Vagina (tissue), 2 donors: ENCODE results near the gene GLB1L3. TPM values are rescaled to one million over a fixed set of nuclear protein-coding genes. Genes with fewer than 3 reads are reported as not detected.

Source experiments
- DNase-seq, 2 donors: peaks; one replicate each; pipeline ENCODE4 v3.0.0-alpha.2; 2017; ENCODE audit errors: extremely low spot score in 2 of 2
- H3K27ac ChIP-seq: fragments of 200-600 bp; sonication (generic); one replicate; pipeline ENCODE4 v1.5.1; 2019
- H3K27me3 ChIP-seq: fragments of 200-600 bp; sonication (generic); one replicate; pipeline ENCODE4 v1.5.1; 2019
- H3K36me3 ChIP-seq, 2 donors: fragments of 200-600 bp; sonication (generic); one replicate each; pipeline ENCODE4 v1.5.1; 2017 to 2019
- H3K4me1 ChIP-seq: fragments of 200-600 bp; sonication (generic); one replicate; pipeline ENCODE4 v1.5.1; 2019
- H3K4me3 ChIP-seq, 2 donors: fragments of 200-600 bp; sonication (generic); 1 replicate in 1 of 2; 2 replicates in 1 of 2; pipeline ENCODE4 v1.5.1; 2016 to 2019
- H3K9me3 ChIP-seq: fragments of 200-600 bp; sonication (generic); one replicate; pipeline ENCODE4 v1.5.1; 2019
- POLR2A ChIP-seq, 2 donors: fragments of 450-650 bp; IDR thresholded peaks; one replicate each; pipeline ENCODE4 v1.6.1; 2017; ENCODE audit warnings: antibody characterized with exemption in 2 of 2, mild to moderate bottlenecking in 2 of 2, moderate library complexity in 2 of 2
- POLR2AphosphoS5 ChIP-seq, 2 donors: sonication (generic); formaldehyde crosslinking; IDR thresholded peaks; one replicate each; pipeline ENCODE4 v1.9.0; 2017; ENCODE audit warnings: antibody characterized with exemption in 2 of 2, mild to moderate bottlenecking in 2 of 2, low read depth in 1 of 2; ENCODE audit not compliant: insufficient read depth in 1 of 2
- intact Hi-C: fragments of 100-400 bp; cut with DNase I; formaldehyde crosslinking; loops from one replicate; pipeline ENCODE4 v1.15.1; 2023
- total RNA-seq: library from RNA; depleted of rRNA; stranded (reverse); fragments of >200 nt; gene quantifications from one replicate; pipeline ENCODE4 v1.2.3, GENCODE V29; 2016
- TF ChIP-seq, protein P1 (sequence below), 3 experiments: fragments of 450-650 bp in 2 of 3; fragments of 200-600 bp in 1 of 3; sonication (generic) in 1 of 3; IDR thresholded peaks; one replicate each; pipeline ENCODE4 v1.5.1; 2017 to 2019; ENCODE audit warnings: antibody characterized with exemption in 3 of 3, mild to moderate bottlenecking in 2 of 3, moderate library complexity in 2 of 3

GLB1L3 gene
- total RNA-seq, 1 donor from 2014 or later, result 2.2 TPM

DNA sequence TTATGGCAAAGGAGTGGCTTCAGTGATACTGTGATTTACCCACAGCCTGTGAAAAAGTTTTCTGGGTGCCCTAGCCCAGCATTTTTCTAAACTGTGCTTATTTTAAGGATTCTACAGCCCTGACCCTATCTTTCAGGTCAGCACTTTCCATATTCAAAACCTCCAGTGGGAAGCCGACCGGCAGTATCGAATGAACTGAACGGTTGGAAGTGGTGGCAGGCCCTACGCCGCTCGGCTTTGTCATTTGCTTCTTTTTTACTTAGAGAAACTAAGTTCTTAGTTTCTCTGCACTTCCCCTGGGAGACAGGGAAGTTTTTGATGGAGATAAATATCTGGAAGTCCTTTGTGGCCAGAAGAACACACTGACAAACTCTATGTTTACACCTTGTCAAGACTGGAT lies 56.6 kb downstream of the GLB1L3 start:
- Histone ChIP-seq H3K27me3 (no peaks in the 10 kb centered on the region), H3K27ac (no peak overlapping the region), H3K4me3 (peak overlapping the region; percentile 52 to 91), H3K36me3 (no peaks in the 10 kb centered on the region), H3K4me1 (peaks cover 22% of the 10 kb centered on the region), H3K9me3 (no peaks in the 10 kb centered on the region)
- TF ChIP-seq POLR2AphosphoS5 (IDR thresholded peaks at IDR 0.05; ENCODE audit: insufficient read depth in 1 of 2, low read depth in 1 of 2) (no peak), POLR2A (IDR thresholded peaks at IDR 0.05) (no peak)
- TF ChIP-seq, protein P1, sequence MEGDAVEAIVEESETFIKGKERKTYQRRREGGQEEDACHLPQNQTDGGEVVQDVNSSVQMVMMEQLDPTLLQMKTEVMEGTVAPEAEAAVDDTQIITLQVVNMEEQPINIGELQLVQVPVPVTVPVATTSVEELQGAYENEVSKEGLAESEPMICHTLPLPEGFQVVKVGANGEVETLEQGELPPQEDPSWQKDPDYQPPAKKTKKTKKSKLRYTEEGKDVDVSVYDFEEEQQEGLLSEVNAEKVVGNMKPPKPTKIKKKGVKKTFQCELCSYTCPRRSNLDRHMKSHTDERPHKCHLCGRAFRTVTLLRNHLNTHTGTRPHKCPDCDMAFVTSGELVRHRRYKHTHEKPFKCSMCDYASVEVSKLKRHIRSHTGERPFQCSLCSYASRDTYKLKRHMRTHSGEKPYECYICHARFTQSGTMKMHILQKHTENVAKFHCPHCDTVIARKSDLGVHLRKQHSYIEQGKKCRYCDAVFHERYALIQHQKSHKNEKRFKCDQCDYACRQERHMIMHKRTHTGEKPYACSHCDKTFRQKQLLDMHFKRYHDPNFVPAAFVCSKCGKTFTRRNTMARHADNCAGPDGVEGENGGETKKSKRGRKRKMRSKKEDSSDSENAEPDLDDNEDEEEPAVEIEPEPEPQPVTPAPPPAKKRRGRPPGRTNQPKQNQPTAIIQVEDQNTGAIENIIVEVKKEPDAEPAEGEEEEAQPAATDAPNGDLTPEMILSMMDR (IDR thresholded peaks at IDR 0.05), result no peak
- intact Hi-C loops, result no loop called here
- DNase-seq, result no peak

DNA sequence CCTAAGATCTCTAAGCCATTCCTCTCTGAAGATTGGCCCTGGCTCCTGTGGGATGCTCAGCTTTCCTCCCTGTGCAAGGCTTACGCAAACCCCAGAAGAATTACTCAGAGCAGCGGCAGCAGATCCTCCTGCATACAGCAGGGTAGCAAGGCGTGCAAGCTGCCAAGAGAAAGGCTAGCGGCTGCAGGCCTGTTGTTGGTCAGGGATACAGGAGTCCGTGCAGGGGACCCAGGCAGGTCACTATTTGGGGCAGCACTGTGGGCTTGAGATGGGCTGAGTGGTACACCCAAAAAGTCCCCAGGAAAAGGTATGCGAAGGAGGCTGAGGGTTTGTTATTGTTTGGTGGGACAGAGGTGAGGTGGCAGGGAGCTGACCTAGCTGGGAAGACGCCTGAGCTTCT lies 57.1 kb downstream of the GLB1L3 start:
- H3K4me1 ChIP-seq, result peaks cover 22% of the 10 kb centered on the region
- no peak for TF ChIP-seq POLR2AphosphoS5 (IDR thresholded peaks at IDR 0.05; ENCODE audit: insufficient read depth in 1 of 2, low read depth in 1 of 2)
- TF ChIP-seq, protein P1 (IDR thresholded peaks at IDR 0.05), result no peak
- no peak for TF ChIP-seq POLR2A (IDR thresholded peaks at IDR 0.05)
- intact Hi-C loops, result no loop called here
- H3K27ac ChIP-seq, result no peak overlapping the region
- no peaks in the 10 kb centered on the region for H3K27me3 ChIP-seq
- no peaks in the 10 kb centered on the region for H3K36me3 ChIP-seq
- H3K9me3 ChIP-seq, result no peaks in the 10 kb centered on the region
- peak in 1 of 2 donors; percentile 74 for DNase-seq
- H3K4me3 ChIP-seq, result no peak overlapping the region

DNA sequence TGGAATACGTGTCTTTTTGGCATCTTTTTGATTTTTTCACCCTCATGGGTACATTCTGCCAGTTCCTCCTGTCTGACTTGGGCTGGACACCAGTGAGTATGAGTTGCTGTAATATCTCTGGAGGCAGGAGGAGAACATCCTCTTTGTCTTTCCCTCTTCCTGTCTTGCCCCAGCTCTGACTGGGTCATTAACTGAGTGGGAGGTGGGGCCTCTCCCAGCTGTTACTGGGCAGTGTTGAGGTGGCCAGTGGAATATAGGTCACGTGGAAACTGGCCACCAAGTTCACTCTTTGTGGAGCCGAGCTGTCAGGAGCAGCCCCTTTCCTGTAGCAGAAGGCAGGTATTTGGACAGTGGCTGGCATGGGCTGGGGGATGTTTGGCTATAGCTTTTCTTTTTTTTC lies 57.8 kb downstream of the GLB1L3 start:
- no peak overlapping the region for H3K27ac ChIP-seq
- H3K4me3 ChIP-seq, result no peak overlapping the region
- H3K27me3 ChIP-seq, result no peaks in the 10 kb centered on the region
- no peaks in the 10 kb centered on the region for H3K36me3 ChIP-seq
- H3K9me3 ChIP-seq, result no peaks in the 10 kb centered on the region
- DNase-seq, result peak; percentile 52 to 82
- intact Hi-C loops, result no loop called here
- peaks cover 22% of the 10 kb centered on the region for H3K4me1 ChIP-seq
- TF ChIP-seq POLR2A (IDR thresholded peaks at IDR 0.05) (no peak), POLR2AphosphoS5 (IDR thresholded peaks at IDR 0.05; ENCODE audit: insufficient read depth in 1 of 2, low read depth in 1 of 2) (no peak)
- TF ChIP-seq, protein P1 (IDR thresholded peaks at IDR 0.05), result no peak

DNA sequence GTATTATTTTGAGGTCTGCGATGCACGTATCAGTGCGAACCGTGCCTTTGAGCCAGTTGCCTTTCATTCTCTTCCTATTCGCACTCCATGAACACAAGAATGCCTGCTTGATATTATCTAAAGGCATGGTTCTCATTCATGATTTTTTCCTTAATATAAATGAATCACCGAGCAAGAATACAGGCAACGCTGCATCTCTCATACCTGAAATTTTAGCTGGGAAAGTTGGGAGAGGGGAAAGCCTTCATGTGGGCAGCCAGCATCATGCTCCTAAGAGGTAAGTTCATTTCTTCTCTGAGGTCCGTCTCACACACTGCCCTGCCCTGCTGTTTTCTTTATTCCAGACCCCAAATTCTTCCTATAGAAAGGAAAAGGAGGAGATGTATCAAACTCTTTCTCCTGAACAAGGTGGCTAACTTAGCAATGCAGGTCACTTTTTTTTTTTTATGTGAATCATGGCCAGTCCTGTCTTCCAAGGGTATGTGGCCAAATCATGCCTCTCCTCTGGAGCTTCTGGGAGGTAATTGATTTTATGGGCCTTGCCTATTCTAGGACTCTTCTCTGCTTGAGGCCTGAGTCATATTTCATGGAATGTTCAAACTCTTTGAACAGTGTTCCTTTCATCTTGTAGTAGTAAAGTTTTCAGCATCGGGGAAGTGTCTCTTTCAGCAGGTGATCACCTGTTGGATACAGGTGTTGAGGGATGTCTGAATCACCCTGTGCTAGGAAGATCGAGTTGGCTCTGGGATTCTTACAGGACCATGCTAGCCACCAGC lies 58.8 kb downstream of the GLB1L3 start:
- H3K9me3 ChIP-seq, result no peaks in the 10 kb centered on the region
- H3K27me3 ChIP-seq, result no peaks in the 10 kb centered on the region
- no peak overlapping the region for H3K27ac ChIP-seq
- DNase-seq, result peak; percentile 49 to 61
- intact Hi-C loops, result no loop called here
- no peak overlapping the region for H3K4me3 ChIP-seq
- no peak for TF ChIP-seq POLR2A (IDR thresholded peaks at IDR 0.05)
- no peak for TF ChIP-seq POLR2AphosphoS5 (IDR thresholded peaks at IDR 0.05; ENCODE audit: insufficient read depth in 1 of 2, low read depth in 1 of 2)
- TF ChIP-seq, protein P1 (IDR thresholded peaks at IDR 0.05), result no peak
- H3K4me1 ChIP-seq, result peaks cover 22% of the 10 kb centered on the region
- H3K36me3 ChIP-seq, result no peaks in the 10 kb centered on the region

DNA sequence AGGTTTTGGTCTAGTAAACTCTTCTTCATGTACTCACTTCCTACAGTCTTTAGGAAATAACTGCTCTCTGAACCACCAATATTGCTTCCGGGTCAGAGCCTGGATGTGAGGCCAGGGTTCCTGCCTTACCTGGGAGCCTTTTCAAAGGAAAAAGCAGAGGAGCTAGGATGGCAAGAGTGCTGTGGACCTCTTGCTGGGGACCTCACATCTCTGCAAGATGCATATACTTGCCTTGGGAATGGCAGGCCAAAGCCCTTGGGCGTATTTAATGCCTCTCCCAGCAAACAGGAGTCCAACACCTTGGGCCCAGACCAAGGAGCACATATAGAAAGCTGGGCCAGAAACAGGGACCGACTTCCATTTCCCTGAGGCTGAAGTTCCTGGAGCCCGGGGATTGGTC lies 60.9 kb downstream of the GLB1L3 start:
- Histone ChIP-seq H3K27ac (no peak overlapping the region), H3K9me3 (no peaks in the 10 kb centered on the region), H3K4me3 (no peak overlapping the region), H3K36me3 (no peaks in the 10 kb centered on the region), H3K27me3 (no peaks in the 10 kb centered on the region), H3K4me1 (peaks cover 9% of the 10 kb centered on the region)
- peak in 1 of 2 donors; percentile 72 for DNase-seq
- TF ChIP-seq, protein P1 (IDR thresholded peaks at IDR 0.05), result no peak
- TF ChIP-seq POLR2AphosphoS5 (IDR thresholded peaks at IDR 0.05; ENCODE audit: insufficient read depth in 1 of 2, low read depth in 1 of 2) (no peak), POLR2A (IDR thresholded peaks at IDR 0.05) (no peak)
- intact Hi-C loops, result no loop called here
